Stimulated activated CD8-positive, alpha-beta memory T cell treated with anti-CD3 and anti-CD28 coated beads, Interleukin-15, amount 100 ng/mL, for 24 hours (primary cell): ENCODE data around the gene GRB14.
"Not testable (repeated sequence)": the region's sequence is repeated elsewhere in the genome, so short reads cannot be mapped to it uniquely, and the experiment has no call there.

Experiments used
- DNase-seq: peaks from one replicate; pipeline ENCODE4 v3.0.0-alpha.2; 2020; ENCODE audit warnings: low read depth

GRB14 gene

DNA sequence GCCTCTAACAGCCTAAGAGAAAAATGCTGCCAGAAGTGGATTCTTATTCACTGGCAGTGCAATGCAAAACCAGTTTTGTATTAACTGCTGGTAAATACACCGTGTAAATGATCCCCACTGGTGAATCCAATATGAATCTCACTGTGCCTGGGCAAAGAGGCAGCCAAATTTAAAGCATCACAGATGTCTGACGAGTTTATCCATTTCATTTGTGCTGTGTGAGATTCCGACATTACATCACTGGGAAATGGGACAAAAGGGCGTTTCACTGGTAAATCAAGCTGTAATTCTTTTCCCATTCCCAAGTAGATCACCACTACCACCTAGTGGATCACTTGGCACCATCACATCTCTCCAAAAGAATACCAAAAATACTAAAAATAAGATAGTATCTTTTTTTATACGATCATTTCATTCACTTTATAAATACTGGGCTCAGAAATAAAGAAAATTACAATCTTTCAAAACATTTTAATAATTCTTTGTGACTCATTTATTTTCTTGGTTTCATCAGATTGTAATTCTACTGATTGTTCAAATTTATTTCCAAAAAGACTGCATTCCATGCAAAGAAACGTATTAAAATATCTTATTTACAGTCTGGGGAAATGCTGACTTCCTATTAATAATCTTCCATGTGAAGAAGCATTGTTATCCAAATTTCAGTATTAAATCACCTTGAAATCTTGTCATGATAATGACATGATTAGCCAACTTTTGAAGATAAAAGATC, 125.6 kb downstream of the GRB14 start:
- no peak for DNase-seq

DNA sequence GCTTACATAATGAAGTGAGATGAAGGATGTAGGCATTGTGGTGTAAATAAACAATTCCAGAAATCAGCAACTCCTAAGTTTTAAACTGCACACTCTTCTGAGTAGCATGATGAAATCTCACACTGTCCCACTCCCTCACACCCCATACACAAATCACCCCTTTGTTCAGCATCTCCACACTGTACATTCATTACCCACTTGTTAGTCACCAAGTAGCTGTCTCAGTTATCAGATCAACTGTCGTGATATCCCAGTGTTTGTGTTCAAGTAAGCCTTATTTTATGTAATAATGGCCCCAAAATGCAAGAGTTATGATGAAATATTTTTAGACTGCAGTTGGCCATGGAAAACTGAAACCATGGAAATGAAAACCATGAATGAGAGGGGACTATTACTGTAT, 135.7 kb downstream of the GRB14 start:
- no peak for DNase-seq

- no peak for DNase-seq
These were observed 141.8 kb downstream of the GRB14 start for GRCh38 chr2:164479460-164479859.

DNA sequence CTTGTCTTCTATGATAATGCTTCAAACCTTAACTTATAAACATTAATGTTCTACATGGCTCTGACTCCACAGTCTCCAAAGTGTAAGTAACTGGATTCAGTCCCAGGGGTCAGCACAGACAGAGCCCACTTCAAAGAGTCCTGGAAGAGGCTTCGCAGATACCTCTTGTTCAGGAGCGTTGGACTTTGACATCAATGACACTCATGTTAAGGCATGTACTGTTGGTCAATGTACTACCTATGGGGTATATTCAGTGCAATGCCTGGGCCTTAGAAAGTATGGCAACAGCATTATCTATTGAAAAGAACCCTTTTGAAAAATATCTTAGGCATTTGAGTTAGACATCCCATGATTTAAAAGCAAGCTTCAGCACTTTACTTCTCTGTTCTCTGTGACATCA, 143.1 kb downstream of the GRB14 start:
- DNase-seq: no peak

DNA sequence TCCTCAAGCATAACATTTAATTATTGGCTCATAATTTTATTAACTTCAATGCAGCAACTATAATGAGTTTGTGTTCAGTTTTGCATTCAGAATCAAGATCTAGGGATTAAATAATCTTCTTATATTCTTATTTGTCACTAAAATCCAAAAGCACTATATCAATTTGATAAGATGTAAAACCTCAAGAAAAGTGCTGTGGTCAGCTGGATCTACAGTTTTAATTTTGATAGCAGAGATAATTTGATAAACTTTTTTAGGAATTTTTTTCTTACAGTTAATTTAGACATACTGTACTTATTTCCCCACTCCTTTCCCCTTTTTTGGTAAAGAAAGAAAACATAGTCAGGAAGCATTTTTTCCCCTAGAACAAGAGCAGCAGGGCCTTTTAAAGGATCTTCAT, 146.4 kb downstream of the GRB14 start:
- no peak for DNase-seq

DNA sequence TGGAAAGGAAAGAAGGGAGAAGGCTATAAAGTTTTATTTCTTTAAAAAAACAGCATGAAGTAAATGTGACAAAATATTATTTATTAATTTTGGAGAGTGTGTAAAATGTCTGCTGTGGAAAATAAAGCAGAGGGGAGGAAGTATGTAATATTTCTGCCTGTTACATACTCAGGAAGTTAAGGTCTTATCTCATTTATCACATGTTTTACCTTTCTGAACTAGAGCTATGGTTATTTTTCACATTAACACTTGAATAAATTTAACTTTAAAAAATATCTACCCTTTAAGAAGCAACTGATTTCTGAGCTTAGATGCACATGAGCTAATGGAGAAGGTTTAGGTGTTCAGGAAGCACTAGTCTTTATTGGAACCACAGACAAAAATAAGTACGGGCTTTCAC, 148.3 kb downstream of the GRB14 start:
- DNase-seq: no peak

DNA sequence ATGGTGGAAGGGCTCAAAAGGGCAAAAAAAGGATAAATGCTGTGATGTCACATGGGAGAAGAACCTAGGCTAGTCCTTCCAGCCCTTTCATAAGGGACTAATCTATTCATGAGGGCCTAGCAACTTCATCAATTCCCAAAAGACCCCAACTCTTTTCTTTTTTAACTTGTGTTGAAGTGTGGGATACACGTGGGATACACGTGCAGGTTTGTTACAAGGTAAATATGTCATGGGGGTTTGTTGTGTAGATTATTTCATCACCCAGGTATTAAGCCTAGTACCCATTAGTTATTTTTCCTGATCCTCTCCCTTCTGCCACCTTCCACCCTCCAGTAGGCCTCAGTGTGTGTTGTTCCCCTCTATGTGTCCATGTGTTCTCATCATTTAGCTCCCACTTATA, 156.2 kb downstream of the GRB14 start:
- DNase-seq: not testable (repeated sequence)

DNA sequence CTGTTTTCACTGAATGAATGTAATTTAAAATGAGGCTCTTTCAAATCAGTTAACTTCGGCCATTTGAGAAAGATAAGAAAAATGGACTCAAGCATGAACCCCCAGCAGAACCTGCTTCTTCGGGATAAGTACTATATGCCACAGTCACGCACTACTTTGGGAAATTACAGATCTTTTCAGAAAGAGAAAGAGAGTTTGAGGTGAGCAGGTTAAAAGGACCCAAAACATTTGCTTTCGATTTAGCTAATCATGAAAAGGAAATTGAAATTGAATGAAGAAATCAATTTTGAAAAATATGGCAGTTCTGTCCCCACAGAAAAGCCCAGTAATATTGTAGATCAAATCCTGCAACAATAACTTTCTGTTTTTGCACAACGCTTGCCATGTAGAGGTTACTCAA, 156.9 kb downstream of the GRB14 start:
- DNase-seq: no peak

DNA sequence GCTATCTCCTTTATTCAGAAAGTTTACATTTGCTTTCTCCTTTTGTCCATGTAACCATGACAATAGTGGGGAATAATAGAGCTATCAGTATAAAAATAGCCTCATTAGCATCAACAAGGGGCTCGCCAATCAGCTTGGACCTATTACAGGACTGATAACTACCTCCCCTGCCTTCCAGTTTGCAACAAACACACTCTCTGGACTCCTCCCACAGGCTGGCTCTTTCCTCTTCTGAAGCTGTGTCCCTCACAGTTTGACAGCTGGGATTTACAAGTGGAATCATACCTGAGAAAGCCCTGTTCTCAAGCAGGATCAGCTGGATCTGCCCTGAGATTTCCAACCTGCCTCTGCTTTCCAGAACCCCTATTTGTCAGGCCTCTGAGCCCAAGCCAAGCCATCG, 162.5 kb downstream of the GRB14 start:
- DNase-seq: no peak

GRCh38 chr2:164457271-164457670, 164.0 kb downstream of the GRB14 start:
- no peak for DNase-seq

- DNase-seq: no peak
These were observed 164.7 kb downstream of the GRB14 start for GRCh38 chr2:164456619-164457018.

DNA sequence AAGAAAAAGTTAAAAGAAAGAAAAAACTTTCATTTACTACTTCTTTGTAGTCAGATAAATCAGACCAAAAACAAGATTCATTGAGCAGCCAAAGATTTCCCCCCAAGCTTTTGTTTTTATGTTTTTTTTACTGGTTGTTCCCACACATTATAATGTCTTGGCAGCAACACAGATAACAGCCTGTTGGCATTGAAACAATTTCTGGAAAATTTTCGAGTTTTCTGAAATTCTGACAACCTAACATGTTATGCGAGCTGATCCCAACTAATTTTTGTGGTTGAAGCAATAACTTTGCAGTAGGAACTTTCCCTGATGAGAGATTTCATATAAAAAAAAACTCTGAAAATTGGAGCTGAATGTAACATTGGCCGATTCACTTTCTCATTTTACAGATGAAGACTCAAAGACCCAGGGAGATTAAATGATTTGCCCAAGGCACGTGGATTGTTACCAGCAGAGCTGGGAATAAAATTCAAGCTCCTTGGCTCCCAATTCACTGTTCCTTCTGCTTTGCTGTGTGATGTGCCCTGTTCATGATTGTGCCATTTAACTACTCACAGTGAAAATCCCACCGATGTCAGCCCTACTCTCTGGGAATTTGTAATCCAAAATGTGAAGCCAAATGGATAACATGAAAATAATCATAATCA, 167.5 kb downstream of the GRB14 start:
- DNase-seq: no peak

- no peak for DNase-seq
These were observed 171.0 kb downstream of the GRB14 start for GRCh38 chr2:164450278-164450677.

- no peak for DNase-seq
These were observed 171.6 kb downstream of the GRB14 start for GRCh38 chr2:164449706-164450105.

DNA sequence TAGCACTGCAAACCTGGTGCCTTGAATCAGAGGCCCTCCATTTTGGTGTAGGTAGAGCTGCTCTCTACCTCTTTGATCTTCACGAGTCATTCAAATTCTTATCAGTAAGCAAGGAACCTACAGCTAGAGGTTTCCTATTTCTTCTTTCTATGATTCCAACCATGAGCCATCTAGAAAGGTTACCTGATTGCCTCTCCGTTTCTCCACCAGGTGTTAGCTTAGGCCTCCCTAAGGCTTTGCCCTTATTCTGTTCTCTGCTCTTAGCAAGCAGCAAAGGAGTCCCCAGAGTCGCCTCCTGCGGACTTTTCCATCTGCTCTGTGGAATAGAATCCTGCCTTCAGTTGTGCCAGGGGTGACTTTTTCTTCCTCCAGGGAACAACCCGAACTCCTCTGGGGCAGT, 173.6 kb downstream of the GRB14 start:
- no peak for DNase-seq
